GM13976 (cell line): Measurements from ENCODE around the gene AAK1.

Experiments
- DNase-seq: peaks from one replicate; pipeline ENCODE4 v3.0.0; 2012; ENCODE audit warnings: low spot score
- in situ Hi-C: fragments of 300-500 bp; cut with MboI; formaldehyde crosslinking; loops from one replicate; pipeline ENCODE4 v1.12.0; 2022; ENCODE audit warnings: low sequenced_read_pairs, mixed read lengths, inconsistent platforms; ENCODE audit not compliant: unreplicated experiment
- TF ChIP-seq, protein P1 (sequence below): IDR thresholded peaks from 2 replicates; pipeline ENCODE4 v1.5.1; 2012; ENCODE audit warnings: borderline replicate concordance, mild to moderate bottlenecking; ENCODE audit not compliant: insufficient read depth; ENCODE audit errors: extremely low read depth, missing control alignments, control extremely low read depth

AAK1 gene

GRCh38 chr2:69525261-69525660, 118.3 kb downstream of the AAK1 start:
- TF ChIP-seq, protein P1, sequence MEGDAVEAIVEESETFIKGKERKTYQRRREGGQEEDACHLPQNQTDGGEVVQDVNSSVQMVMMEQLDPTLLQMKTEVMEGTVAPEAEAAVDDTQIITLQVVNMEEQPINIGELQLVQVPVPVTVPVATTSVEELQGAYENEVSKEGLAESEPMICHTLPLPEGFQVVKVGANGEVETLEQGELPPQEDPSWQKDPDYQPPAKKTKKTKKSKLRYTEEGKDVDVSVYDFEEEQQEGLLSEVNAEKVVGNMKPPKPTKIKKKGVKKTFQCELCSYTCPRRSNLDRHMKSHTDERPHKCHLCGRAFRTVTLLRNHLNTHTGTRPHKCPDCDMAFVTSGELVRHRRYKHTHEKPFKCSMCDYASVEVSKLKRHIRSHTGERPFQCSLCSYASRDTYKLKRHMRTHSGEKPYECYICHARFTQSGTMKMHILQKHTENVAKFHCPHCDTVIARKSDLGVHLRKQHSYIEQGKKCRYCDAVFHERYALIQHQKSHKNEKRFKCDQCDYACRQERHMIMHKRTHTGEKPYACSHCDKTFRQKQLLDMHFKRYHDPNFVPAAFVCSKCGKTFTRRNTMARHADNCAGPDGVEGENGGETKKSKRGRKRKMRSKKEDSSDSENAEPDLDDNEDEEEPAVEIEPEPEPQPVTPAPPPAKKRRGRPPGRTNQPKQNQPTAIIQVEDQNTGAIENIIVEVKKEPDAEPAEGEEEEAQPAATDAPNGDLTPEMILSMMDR: no peak
- DNase-seq: no peak
- in situ Hi-C loops: no loop called here

- DNase-seq: no peak
- TF ChIP-seq, protein P1: no peak
- in situ Hi-C loops: no loop called here
These were observed 118.7 kb downstream of the AAK1 start for GRCh38 chr2:69524799-69525198.

- TF ChIP-seq, protein P1: no peak
- in situ Hi-C loops: no loop called here
- DNase-seq: no peak
These were observed 121.8 kb downstream of the AAK1 start for GRCh38 chr2:69521747-69522146.

DNA sequence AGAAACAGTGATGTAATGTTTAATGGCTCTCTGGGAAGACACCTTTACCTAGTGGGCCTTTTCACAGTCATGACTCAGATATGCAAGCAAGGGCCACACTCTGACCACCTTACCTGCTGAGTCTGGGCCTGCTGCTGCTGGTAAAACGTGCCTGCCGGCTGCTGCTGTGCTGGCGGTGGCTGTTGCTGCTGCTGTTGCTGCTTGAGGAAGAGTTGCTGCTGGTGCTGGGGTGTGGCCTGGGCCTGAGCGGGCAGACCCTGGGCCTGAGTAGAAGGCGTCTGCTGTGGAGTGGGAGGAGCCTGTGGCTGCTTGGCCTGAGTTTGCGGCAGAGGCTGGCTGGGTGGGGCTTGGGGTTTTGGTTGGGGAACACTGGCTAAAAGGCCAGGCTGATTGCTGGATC, 124.7 kb downstream of the AAK1 start:
- no peak for DNase-seq
- in situ Hi-C loops: no loop called here

GRCh38 chr2:69517410-69517809, 126.1 kb downstream of the AAK1 start:
- TF ChIP-seq, protein P1: no peak
- in situ Hi-C loops: no loop called here

More for the DNA sequence above, 124.7 kb downstream of the AAK1 start:
- TF ChIP-seq, protein P1: no peak

DNA sequence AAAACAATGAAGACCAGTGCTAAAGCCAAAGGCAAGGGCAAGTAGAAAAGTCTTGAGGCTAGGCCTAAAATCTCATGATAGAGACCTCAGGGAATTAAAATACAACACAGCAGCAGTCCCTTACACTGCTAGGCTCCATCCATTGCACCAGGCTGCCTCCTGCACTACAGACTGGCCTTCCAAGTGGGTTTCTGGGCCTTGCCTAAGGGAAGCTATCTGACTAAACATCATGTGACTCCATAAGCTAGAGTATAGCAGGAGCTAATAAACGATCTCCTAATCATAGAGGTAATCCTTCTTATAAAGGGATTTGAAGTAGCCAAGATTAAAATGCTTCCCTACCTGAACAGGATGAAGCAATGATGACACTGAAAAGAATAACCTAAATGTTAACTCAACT, 128.7 kb downstream of the AAK1 start:
- TF ChIP-seq, protein P1: no peak
- in situ Hi-C loops: no loop called here
- DNase-seq: no peak

More at GRCh38 chr2:69517410-69517809, 126.1 kb downstream of the AAK1 start:
- DNase-seq: no peak

DNA sequence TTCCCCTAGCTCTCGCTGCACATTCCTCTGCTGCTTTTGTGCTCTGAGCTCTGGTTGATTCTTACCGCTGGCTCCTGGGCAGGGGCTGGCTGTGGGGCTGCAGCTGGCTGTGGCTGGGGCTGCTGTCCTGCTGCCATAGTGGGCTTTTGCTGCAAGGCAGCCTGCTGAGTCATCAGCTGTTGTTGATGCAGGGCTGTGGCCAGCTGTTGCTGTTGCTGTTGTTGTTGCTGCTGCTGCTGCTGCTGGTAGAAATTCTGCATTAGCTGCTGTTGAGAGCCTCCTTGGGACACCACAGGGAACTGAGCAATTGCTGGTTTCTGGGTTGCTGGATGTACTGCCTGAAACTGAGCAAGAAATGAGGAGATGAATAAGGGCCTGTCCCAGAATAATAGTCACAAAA, 129.1 kb downstream of the AAK1 start:
- in situ Hi-C loops: no loop called here
- TF ChIP-seq, protein P1: no peak
- DNase-seq: no peak
